MM.1S (cell line): Measurements from ENCODE around the gene KIF18B.

Experiments used
- EZH2 ChIP-seq: fragments of 300-600 bp; sonication (generic); optimal IDR thresholded peaks from 2 replicates; pipeline ENCODE3; 2017; ENCODE audit warnings: low read depth, mild to moderate bottlenecking, antibody characterized with exemption, low read length, mixed read lengths
- EZH2phosphoT487 ChIP-seq: fragments of 300-600 bp; sonication (generic); IDR thresholded peaks from 2 replicates; pipeline ENCODE4 v1.6.1; 2018; ENCODE audit warnings: antibody characterized with exemption, low read length
- TF ChIP-seq, protein P1 (sequence below): fragments of 300-600 bp; sonication (generic); IDR thresholded peaks from 2 replicates; pipeline ENCODE4 v1.5.1; 2016; ENCODE audit warnings: antibody characterized with exemption, low read length, mixed read lengths

- TF ChIP-seq, protein P1, sequence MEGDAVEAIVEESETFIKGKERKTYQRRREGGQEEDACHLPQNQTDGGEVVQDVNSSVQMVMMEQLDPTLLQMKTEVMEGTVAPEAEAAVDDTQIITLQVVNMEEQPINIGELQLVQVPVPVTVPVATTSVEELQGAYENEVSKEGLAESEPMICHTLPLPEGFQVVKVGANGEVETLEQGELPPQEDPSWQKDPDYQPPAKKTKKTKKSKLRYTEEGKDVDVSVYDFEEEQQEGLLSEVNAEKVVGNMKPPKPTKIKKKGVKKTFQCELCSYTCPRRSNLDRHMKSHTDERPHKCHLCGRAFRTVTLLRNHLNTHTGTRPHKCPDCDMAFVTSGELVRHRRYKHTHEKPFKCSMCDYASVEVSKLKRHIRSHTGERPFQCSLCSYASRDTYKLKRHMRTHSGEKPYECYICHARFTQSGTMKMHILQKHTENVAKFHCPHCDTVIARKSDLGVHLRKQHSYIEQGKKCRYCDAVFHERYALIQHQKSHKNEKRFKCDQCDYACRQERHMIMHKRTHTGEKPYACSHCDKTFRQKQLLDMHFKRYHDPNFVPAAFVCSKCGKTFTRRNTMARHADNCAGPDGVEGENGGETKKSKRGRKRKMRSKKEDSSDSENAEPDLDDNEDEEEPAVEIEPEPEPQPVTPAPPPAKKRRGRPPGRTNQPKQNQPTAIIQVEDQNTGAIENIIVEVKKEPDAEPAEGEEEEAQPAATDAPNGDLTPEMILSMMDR: no peak
- TF ChIP-seq EZH2phosphoT487 (no peak), EZH2 (no peak)
Measured at GRCh38 chr17:44905006-44906000, 42.3 kb downstream of the KIF18B start.
